ENCODE results near the gene MYL7.

GRCh38 chr7:44108768-44109750 is 32.1 kb downstream of the MYL7 start:
- no peak for TF ChIP-seq POLR2A (IDR thresholded peaks at IDR 0.05)
- TF ChIP-seq CTCF (IDR thresholded peaks at IDR 0.05): no peak

All from gastroesophageal sphincter (tissue), 3 donors.